GM19025 (cell line): Measurements from ENCODE around the gene SULF2.
"Not testable (repeated sequence)": the region's sequence is repeated elsewhere in the genome, so short reads cannot be mapped to it uniquely, and the experiment has no call there.

Experiments used
- ATAC-seq: cut with Tn5 transposase; IDR thresholded peaks from one replicate; pipeline ENCODE4 v1.9.1; 2021; ENCODE audit warnings: mild to moderate bottlenecking, low read depth, moderate library complexity; ENCODE audit not compliant: unreplicated experiment

Gene SULF2

GRCh38 chr20:47805951-47806350 is 20.7 kb upstream of the SULF2 start:
- no peak for ATAC-seq

- ATAC-seq = not testable (repeated sequence)
These were observed 19.7 kb upstream of the SULF2 start for GRCh38 chr20:47804972-47805371.

GRCh38 chr20:47804224-47804825 is 19.0 kb upstream of the SULF2 start:
- not testable (repeated sequence) for ATAC-seq

DNA sequence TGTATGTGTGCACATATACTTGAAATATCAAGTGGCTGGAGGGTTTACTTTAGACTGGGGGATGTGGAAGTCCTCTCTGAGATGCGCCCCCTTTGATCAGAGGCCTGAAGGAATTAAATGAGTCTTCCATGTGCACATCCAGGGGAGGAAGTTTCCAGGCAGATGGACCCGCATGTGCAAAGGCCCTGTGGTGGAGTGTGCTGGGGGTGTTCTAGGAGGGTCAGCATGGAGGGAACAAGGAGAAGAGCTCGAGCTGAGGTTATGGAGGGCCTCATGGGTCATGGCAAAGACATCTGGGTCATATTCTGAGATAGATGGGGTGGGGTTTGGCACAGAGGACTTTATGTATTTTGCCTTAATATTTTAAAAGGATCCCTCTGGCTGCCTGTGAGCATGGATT is 17.7 kb upstream of the SULF2 start:
- no peak for ATAC-seq

DNA sequence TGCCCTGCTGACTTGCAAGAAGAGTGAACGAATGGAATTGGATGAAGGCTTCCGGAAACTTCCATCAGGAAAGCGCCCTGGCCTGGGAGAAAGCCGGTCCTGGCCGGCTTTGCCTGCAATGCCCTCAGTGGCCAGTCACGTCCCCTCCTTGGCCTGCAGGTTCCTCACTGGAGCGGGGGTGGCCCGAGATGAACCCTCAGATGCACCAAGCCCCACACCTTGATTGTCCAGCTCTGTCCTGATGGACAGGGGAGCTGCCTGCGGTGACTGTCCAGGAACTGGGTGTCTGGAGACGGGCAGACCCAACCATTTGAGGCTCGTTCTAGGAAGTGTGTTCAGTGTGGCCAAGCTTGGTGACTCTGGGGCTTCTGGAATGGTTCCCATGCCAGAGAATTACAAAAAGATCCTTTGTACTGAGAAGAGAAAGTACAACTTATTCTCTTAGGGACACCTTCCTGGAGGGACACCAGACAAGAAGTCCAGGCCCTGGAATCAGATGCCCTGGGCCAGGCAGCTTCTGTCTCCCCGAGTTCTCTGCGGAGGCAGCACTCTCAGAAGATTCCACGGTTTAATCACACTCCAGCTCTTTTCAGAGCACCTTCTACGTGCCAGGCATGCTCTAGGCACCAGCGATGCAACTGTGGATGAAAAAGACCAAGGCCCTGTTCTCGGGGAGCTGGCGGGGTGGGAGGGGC is 17.1 kb upstream of the SULF2 start:
- no peak for ATAC-seq

GRCh38 chr20:47801759-47802158 is 16.5 kb upstream of the SULF2 start:
- no peak for ATAC-seq

DNA sequence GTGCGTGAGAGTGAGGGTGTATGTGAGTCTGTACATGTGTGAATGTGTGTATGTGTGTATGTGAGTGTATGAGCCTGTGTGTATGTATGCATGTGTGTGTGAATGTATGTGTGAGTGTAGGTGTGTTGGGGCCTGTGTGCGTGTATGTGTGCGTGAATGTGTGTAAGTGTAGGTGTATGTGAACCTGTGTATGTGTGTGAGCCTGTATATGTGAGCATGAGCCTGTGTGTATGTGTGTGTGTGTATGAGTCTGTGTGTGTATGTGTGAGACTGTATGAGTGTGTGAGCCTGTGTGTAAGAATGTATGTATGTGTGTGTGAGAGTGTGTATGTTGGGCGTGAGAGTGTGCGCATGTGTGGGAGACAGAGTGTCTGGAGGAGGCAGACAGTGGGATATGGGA is 15.8 kb upstream of the SULF2 start:
- ATAC-seq = no peak

DNA sequence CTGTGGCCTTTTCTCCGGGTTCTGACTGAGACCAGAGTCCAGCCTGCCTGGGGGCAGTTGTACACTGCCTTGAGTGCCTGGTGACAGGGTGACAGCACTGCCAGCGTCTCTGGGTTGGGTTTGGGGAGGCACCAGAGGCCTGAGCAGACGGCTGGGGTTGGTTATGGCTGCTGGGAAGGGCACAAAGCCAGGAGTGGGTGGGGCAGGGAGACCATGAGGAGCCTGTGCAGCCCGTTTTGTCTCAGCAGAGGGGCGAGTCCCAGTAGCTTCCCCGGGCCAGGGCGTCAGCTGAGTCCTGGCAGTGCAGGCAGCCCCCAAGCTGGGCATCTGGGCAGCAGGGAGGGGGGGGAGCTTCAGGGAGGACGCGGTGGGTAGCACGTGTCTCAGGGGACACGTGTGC is 15.3 kb upstream of the SULF2 start:
- no peak for ATAC-seq

- no peak for ATAC-seq
These were observed 13.9 kb upstream of the SULF2 start for GRCh38 chr20:47799116-47799715.

GRCh38 chr20:47796971-47797370 is 11.7 kb upstream of the SULF2 start:
- no peak for ATAC-seq

GRCh38 chr20:47795214-47795907 is 10.1 kb upstream of the SULF2 start:
- ATAC-seq = no peak

GRCh38 chr20:47794264-47794663 is 9.0 kb upstream of the SULF2 start:
- ATAC-seq = not testable (repeated sequence)

DNA sequence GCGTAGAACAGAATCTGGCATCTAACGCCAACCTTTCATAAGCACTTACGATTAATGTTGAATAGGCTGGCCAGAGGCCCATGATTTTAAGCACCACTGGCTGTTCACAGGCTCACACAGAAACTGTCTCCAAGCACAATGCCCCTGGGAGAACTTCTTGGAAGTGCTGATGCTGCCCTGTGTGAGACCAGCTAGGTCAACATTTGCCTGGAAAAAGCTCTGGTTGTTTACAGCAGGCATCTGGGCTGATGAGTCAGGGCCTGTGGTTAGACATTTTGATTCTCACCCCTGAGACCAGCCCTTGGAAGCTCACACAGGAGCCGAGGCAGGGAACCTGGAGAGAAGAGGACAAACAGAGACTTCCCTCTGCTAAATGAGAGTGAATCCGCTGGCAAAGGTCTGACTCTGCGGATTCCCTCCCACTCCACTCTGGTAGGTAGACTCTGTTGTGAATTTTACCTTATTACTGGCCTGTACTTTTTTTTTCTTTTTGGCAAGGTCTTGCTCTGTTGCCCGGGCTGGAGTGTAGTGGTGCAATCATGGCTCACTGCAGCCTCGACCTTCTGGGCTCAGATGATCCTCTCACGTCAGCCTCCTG is 6.8 kb upstream of the SULF2 start:
- no peak for ATAC-seq

DNA sequence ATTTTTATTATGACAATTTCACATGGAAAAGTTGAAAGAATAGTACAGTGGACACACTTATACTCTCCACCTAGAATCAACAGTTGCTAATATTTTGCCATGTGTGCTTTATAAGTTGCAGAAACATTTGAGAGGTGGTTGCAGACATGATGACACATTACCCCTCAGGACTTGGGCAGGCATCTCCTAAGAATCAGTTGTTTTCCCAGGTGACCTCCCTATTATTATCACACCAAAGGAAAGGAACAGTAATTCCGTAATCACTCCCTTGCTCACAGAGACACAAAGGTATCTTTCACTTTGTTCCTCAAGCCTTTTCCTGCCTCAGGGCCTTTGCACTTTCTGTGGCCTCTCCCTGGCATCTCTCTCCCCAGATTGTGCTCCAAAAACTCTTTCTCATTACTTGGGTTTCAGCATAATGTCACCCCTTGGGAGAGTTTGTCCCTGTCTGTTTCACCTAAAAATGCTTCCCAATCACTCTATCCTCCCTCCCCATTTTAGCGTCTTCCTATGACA is 5.9 kb upstream of the SULF2 start:
- no peak for ATAC-seq

- ATAC-seq = no peak
These were observed 5.3 kb upstream of the SULF2 start for GRCh38 chr20:47790580-47790965.

DNA sequence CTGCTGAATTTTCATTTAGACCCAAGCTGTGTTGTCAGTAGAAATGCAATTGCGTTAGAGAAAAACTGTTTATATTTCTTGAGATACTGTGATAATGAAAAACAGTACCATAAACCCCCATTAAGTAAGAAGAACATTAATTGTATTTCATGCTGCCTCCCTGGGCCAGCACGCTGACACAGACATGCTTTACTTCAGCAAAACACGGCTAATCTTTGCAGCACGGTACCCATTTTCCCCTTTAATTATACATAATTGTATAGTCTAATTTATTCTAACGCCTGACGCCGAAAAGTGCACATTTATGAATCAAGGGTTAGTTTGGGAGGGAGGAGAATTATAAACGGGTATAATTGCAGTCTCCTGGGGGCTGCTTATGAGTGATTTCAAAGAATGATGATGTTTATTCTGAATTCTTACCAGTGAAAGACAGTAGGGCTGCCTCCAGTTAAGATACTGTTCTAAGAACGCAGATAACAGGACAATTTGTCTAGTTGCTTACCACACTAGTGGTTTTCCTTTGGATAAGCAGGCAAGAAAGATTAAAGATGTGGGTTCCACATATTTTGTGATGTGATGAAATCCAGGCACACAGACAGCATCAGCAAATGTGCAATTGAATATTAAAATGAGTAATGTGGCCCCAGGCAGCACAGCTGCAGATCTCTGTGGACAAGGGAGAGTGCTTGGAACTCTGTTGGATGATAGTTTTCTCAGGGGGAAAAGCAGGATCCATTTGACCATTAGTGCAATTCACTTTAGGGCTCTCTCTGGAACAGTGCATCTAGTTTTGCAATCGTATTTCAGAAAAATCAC is 4.7 kb upstream of the SULF2 start:
- no peak for ATAC-seq

DNA sequence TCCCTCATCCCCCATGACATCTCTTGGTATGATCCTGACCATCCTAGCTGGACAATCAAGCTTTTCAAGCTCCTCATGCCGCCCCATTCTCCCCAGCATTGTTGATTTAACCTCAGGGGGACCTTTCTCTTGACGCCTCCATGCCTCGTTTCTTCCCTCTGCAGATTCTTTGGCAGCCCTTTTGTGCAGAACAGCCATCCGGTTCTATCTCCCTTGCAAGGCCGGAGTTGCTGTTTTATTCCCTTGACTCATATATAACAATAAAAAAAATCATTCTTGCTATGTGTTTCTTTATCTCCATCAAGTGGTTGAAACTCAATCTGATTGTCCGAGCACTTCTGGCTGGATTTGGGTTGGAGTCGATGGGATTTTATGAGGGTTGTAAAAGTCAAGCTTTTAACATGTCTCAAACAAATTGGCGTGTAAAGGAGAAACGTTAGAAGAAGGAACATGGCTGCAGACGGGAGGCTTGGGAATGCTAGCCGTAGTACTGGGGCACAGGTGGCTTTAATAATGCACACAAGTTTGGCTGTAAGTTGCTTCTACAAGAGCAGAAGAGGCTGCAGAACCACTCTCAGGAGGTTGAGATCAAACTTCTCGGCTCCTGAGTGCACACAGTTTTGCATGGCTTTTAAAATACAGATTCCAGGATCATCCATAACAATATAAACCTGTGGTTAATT is 3.9 kb upstream of the SULF2 start:
- no peak for ATAC-seq

DNA sequence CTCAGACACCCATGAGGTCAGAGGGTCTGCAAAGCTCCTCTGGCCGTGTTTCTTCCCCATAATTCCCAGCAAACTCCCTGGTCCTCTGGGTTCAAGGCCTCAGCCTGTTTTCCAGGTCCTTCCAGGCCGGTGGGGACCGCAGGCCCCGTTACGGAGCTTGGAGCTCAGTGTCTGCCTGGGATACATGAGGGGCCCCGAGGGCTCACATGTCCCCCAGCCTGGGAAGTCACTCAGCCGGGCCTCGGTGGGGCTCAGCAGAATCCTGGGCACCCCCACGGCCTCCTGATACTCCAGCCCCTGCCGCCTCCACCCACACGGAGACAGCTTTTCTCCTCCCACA is 3.4 kb upstream of the SULF2 start:
- ATAC-seq = no peak

GRCh38 chr20:47786765-47787107 is 1.5 kb upstream of the SULF2 start:
- ATAC-seq = no peak
